Suprapubic skin (tissue), 4 donors: ENCODE data around the gene PTK7. TPM values are rescaled to one million over a fixed set of nuclear protein-coding genes. Genes with fewer than 3 reads are reported as not detected.

Experiments used
- DNase-seq, 2 donors: peaks; one replicate each; pipeline ENCODE4 v3.0.0-alpha.2; 2019; ENCODE audit warnings: low spot score in 2 of 2
- H3K27ac ChIP-seq: fragments of 200-600 bp; sonication (generic); one replicate; pipeline ENCODE4 v1.5.1; 2019
- H3K27me3 ChIP-seq: fragments of 200-600 bp; sonication (generic); one replicate; pipeline ENCODE4 v1.5.1; 2019
- H3K36me3 ChIP-seq: fragments of 200-600 bp; sonication (generic); one replicate; pipeline ENCODE4 v1.5.1; 2019
- H3K4me1 ChIP-seq: fragments of 200-600 bp; sonication (generic); one replicate; pipeline ENCODE4 v1.5.1; 2019
- H3K4me3 ChIP-seq: fragments of 200-600 bp; sonication (generic); one replicate; pipeline ENCODE4 v1.5.1; 2019; ENCODE audit warnings: mild to moderate bottlenecking
- H3K9me3 ChIP-seq: fragments of 200-600 bp; sonication (generic); one replicate; pipeline ENCODE4 v1.5.1; 2019
- CTCF ChIP-seq, 2 donors: fragments of 200-600 bp in 1 of 2; fragments of 450-650 bp in 1 of 2; sonication (generic) in 1 of 2; IDR thresholded peaks; one replicate each; pipeline ENCODE4 v1.5.1; 2016 to 2019; ENCODE audit warnings: antibody characterized with exemption in 2 of 2, mild to moderate bottlenecking in 1 of 2, moderate library complexity in 1 of 2
- EP300 ChIP-seq: sonication (generic); formaldehyde crosslinking; IDR thresholded peaks from one replicate; pipeline ENCODE4 v1.6.1; 2017; ENCODE audit warnings: antibody characterized with exemption
- POLR2A ChIP-seq, 2 donors: fragments of 450-650 bp; IDR thresholded peaks; one replicate each; pipeline ENCODE4 v1.6.1; 2017; ENCODE audit warnings: antibody characterized with exemption in 2 of 2, mild to moderate bottlenecking in 2 of 2, moderate library complexity in 2 of 2
- POLR2AphosphoS5 ChIP-seq, 3 donors: sonication (generic); formaldehyde crosslinking; IDR thresholded peaks; one replicate each; pipeline ENCODE4 v1.6.1; 2017; ENCODE audit warnings: antibody characterized with exemption in 3 of 3
- WGBS: methylation state at CpG from one replicate; pipeline ENCODE4 v1.1.5; 2018; 5-methylcytosine and 5-hydroxymethylcytosine counted together
- total RNA-seq, 4 donors: library from RNA; depleted of rRNA; stranded (reverse); fragments of >200 nt; gene quantifications; one replicate each; pipeline ENCODE4 v1.1.0, GENCODE V29; 2016

The PTK7 gene
- total RNA-seq, 4 donors from 2014 or later: 50.4 to 71.3 (median 66.3) TPM

- Histone ChIP-seq H3K9me3 (no peaks in the 10 kb centered on the region), H3K27ac (no peak overlapping the region), H3K27me3 (no peaks in the 10 kb centered on the region), H3K36me3 (peaks cover 86% of the 10 kb centered on the region), H3K4me1 (no peaks in the 10 kb centered on the region), H3K4me3 (no peak overlapping the region)
- TF ChIP-seq POLR2A (IDR thresholded peaks at IDR 0.05): no peak
- TF ChIP-seq POLR2AphosphoS5 (IDR thresholded peaks at IDR 0.05): no peak
- no peak for TF ChIP-seq EP300
- TF ChIP-seq CTCF (IDR thresholded peaks at IDR 0.05): no peak
- WGBS: 97% methylated on average over 2 of the region's 2 CpGs
- no peak for DNase-seq
Observed at GRCh38 chr6:43034190-43034525, 42.0 kb upstream of the PTK7 start.

GRCh38 chr6:43035495-43036194, 40.5 kb upstream of the PTK7 start:
- TF ChIP-seq POLR2A (IDR thresholded peaks at IDR 0.05) (no peak), CTCF (IDR thresholded peaks at IDR 0.05) (no peak), EP300 (no peak), POLR2AphosphoS5 (IDR thresholded peaks at IDR 0.05) (no peak)
- peaks cover 83% of the 10 kb centered on the region for H3K36me3 ChIP-seq
- 62% methylated on average over 4 of the region's 4 CpGs for WGBS
- H3K4me1 ChIP-seq: no peaks in the 10 kb centered on the region
- no peak overlapping the region for H3K27ac ChIP-seq
- H3K27me3 ChIP-seq: no peaks in the 10 kb centered on the region
- H3K9me3 ChIP-seq: no peaks in the 10 kb centered on the region
- no peak overlapping the region for H3K4me3 ChIP-seq
- no peak for DNase-seq

- TF ChIP-seq POLR2AphosphoS5 (IDR thresholded peaks at IDR 0.05): no peak
- TF ChIP-seq EP300: no peak
- no peak for TF ChIP-seq POLR2A (IDR thresholded peaks at IDR 0.05)
- no peak for TF ChIP-seq CTCF (IDR thresholded peaks at IDR 0.05)
- DNase-seq: no peak
- Histone ChIP-seq H3K9me3 (no peaks in the 10 kb centered on the region), H3K4me1 (no peaks in the 10 kb centered on the region), H3K27ac (no peak overlapping the region), H3K36me3 (peaks cover 76% of the 10 kb centered on the region), H3K27me3 (no peaks in the 10 kb centered on the region), H3K4me3 (no peak overlapping the region)
- WGBS: 92% methylated on average over 9 of the region's 9 CpGs
Observed at GRCh38 chr6:43036712-43037111, 39.4 kb upstream of the PTK7 start.

- Histone ChIP-seq H3K4me3 (no peak overlapping the region), H3K27me3 (no peaks in the 10 kb centered on the region), H3K36me3 (peaks cover 76% of the 10 kb centered on the region), H3K4me1 (no peaks in the 10 kb centered on the region), H3K27ac (no peak overlapping the region), H3K9me3 (no peaks in the 10 kb centered on the region)
- TF ChIP-seq POLR2A (IDR thresholded peaks at IDR 0.05) (no peak), CTCF (IDR thresholded peaks at IDR 0.05) (no peak), EP300 (no peak), POLR2AphosphoS5 (IDR thresholded peaks at IDR 0.05) (no peak)
- WGBS: 78% methylated on average over 5 of the region's 5 CpGs
- DNase-seq: no peak
Observed at GRCh38 chr6:43037197-43037596, 38.9 kb upstream of the PTK7 start.

- no peaks in the 10 kb centered on the region for H3K27me3 ChIP-seq
- no peak for DNase-seq
- no peak overlapping the region for H3K4me3 ChIP-seq
- no peaks in the 10 kb centered on the region for H3K4me1 ChIP-seq
- no peak overlapping the region for H3K27ac ChIP-seq
- no peak for TF ChIP-seq POLR2AphosphoS5 (IDR thresholded peaks at IDR 0.05)
- no peak for TF ChIP-seq EP300
- no peak for TF ChIP-seq POLR2A (IDR thresholded peaks at IDR 0.05)
- TF ChIP-seq CTCF (IDR thresholded peaks at IDR 0.05): no peak
- H3K9me3 ChIP-seq: no peaks in the 10 kb centered on the region
- H3K36me3 ChIP-seq: peaks cover 76% of the 10 kb centered on the region
- 86% methylated on average over 4 of the region's 9 CpGs for WGBS
Observed at GRCh38 chr6:43037706-43038105, 38.4 kb upstream of the PTK7 start.
